Stimulated activated naive CD4-positive, alpha-beta T cell treated with Interleukin-2 at 50 U/mL for 16 hours (primary cell): ENCODE results near the gene VPS54.
"Not testable (repeated sequence)": the region's sequence is repeated elsewhere in the genome, so short reads cannot be mapped to it uniquely, and the experiment has no call there.

ENCODE experiments used
- DNase-seq: peaks from one replicate; lab custom pipeline; 2025; lab: John Stamatoyannopoulos, UW

VPS54 gene

GRCh38 chr2:64021578-64021977, 2.4 kb upstream of the VPS54 start:
- DNase-seq, result no peak

GRCh38 chr2:64019975-64020528, 824 bp upstream of the VPS54 start:
- DNase-seq, result no peak

GRCh38 chr2:64018701-64019082, 536 bp downstream of the VPS54 start:
- DNase-seq, result peak; percentile 43

GRCh38 chr2:64017811-64018700, 1.2 kb downstream of the VPS54 start:
- DNase-seq, result no peak

GRCh38 chr2:64015898-64016297, 3.3 kb downstream of the VPS54 start:
- no peak for DNase-seq

GRCh38 chr2:64015391-64015790, 3.8 kb downstream of the VPS54 start:
- no peak for DNase-seq

- no peak for DNase-seq
These were observed 4.6 kb downstream of the VPS54 start for GRCh38 chr2:64014628-64015027.

GRCh38 chr2:64013053-64013452, 6.2 kb downstream of the VPS54 start:
- DNase-seq, result no peak

GRCh38 chr2:64012115-64012514, 7.1 kb downstream of the VPS54 start:
- DNase-seq, result no peak

GRCh38 chr2:64008434-64009009, 10.7 kb downstream of the VPS54 start:
- DNase-seq, result no peak

GRCh38 chr2:64007924-64008323, 11.3 kb downstream of the VPS54 start:
- no peak for DNase-seq

- no peak for DNase-seq
These were observed 13.4 kb downstream of the VPS54 start for GRCh38 chr2:64005707-64006356.

- DNase-seq, result no peak
These were observed 16.0 kb downstream of the VPS54 start for GRCh38 chr2:64003239-64003638.

GRCh38 chr2:64001382-64002101, 17.7 kb downstream of the VPS54 start:
- no peak for DNase-seq

- no peak for DNase-seq
These were observed 18.4 kb downstream of the VPS54 start for GRCh38 chr2:64000630-64001381.

GRCh38 chr2:63999049-63999448, 20.2 kb downstream of the VPS54 start:
- DNase-seq, result no peak

- DNase-seq, result not testable (repeated sequence)
These were observed 22.5 kb downstream of the VPS54 start for GRCh38 chr2:63996582-63997198.

- DNase-seq, result not testable (repeated sequence)
These were observed 24.7 kb downstream of the VPS54 start for GRCh38 chr2:63994329-63995070.

- no peak for DNase-seq
These were observed 25.4 kb downstream of the VPS54 start for GRCh38 chr2:63993871-63994270.

GRCh38 chr2:63993130-63993584, 26.1 kb downstream of the VPS54 start:
- DNase-seq, result not testable (repeated sequence)
